A549 (cell line): ENCODE data around the gene RTEL1. TPM values are rescaled to one million over a fixed set of nuclear protein-coding genes. Genes with fewer than 3 reads are reported as not detected.
A peak's percentile ranks its signal among the peaks of the same experiment; 100 is the strongest.

Experiments
- ATAC-seq, 2 experiments: fragments of 200-7000 bp in 1 of 2; fragments of >200 bp in 1 of 2; cut with Nextera tagmentation in 1 of 2; cut with Tn5 transposase in 1 of 2; 3 replicates each; pipeline versions ENCODE4 v1.8.0 to v1.9.1; 2018 to 2020; ENCODE audit warnings: mild to moderate bottlenecking in 1 of 2, moderate library complexity in 1 of 2
- CTCF ChIA-PET: fragments of 300-600 bp; sonication (Branson Sonifier 250); formaldehyde crosslinking; extraction: SDS; loops from one replicate; lab custom pipeline; 2021; ENCODE audit warnings: antibody characterized with exemption, inconsistent platforms; lab: Yijun Ruan, JAX
- POLR2A ChIA-PET: fragments of 350-600 bp; formaldehyde crosslinking; extraction: SDS; loops from one replicate; lab custom pipeline; 2021; ENCODE audit warnings: antibody characterized with exemption, inconsistent platforms; lab: Yijun Ruan, JAX
- DNase-seq, 2 experiments: peaks; one replicate each; pipeline versions ENCODE4 v3.0.0 to v3.0.0-alpha.2; 2011 to 2016; ENCODE audit warnings: low read depth in 1 of 2, low spot score in 1 of 2
- FAIRE-seq: peaks from 2 replicates; lab custom pipeline; 2011; peaks lifted over from hg19 to GRCh38; lab: Jason Lieb, UNC
- H3K27ac ChIP-seq, 2 experiments: fragments of >200 bp; sonication (Bioruptor Twin); formaldehyde crosslinking; 3 replicates each; pipeline ENCODE4 v1.5.1; 2016 to 2017
- H3K4me1 ChIP-seq: fragments of >200 bp; sonication (Bioruptor Twin); formaldehyde crosslinking; 3 replicates; pipeline ENCODE4 v1.6.1; 2016
- H3K4me2 ChIP-seq: fragments of >200 bp; sonication (Bioruptor Twin); formaldehyde crosslinking; 3 replicates; pipeline ENCODE4 v1.6.1; 2016
- H3K4me3 ChIP-seq: fragments of >200 bp; sonication (Bioruptor Twin); formaldehyde crosslinking; 3 replicates; pipeline ENCODE4 v1.5.1; 2016
- H3K9me3 ChIP-seq: fragments of >200 bp; sonication (Bioruptor Twin); formaldehyde crosslinking; 3 replicates; pipeline ENCODE4 v1.6.1; 2016
- EHMT2 ChIP-seq: fragments of 200-600 bp; sonication (generic); IDR thresholded peaks from 2 replicates; pipeline ENCODE4 v1.6.1; 2016; ENCODE audit warnings: antibody characterized with exemption, low read depth, mild to moderate bottlenecking, moderate library complexity
- FOSL2 ChIP-seq, 2 experiments: fragments of 450-650 bp in 1 of 2; fragments of >200 bp in 1 of 2; sonication (Bioruptor Twin) in 1 of 2; formaldehyde crosslinking; IDR thresholded peaks; 2 replicates each; pipeline versions ENCODE4 v1.5.0 to v1.6.1; 2016 to 2020; ENCODE audit warnings: mild to moderate bottlenecking in 1 of 2, moderate library complexity in 1 of 2
- FOXS1 ChIP-seq: fragments of 250-450 bp; sonication (Bioruptor Pico); IDR thresholded peaks from 2 replicates; pipeline ENCODE4 v1.5.0; 2020; ENCODE audit warnings: mild to moderate bottlenecking, moderate library complexity
- HOXB13 ChIP-seq: fragments of 250-450 bp; sonication (Bioruptor Pico); IDR thresholded peaks from 2 replicates; pipeline ENCODE4 v1.5.0; 2020; ENCODE audit warnings: low read depth, mild to moderate bottlenecking, moderate library complexity
- JUN ChIP-seq, 2 experiments: fragments of >200 bp; sonication (Bioruptor Twin); formaldehyde crosslinking; IDR thresholded peaks; 2 replicates in 1 of 2; 3 replicates in 1 of 2; pipeline ENCODE4 v1.6.1; 2016 to 2017
- JUNB ChIP-seq: fragments of >200 bp; sonication (Bioruptor Twin); formaldehyde crosslinking; IDR thresholded peaks from 2 replicates; pipeline ENCODE4 v1.6.1; 2016
- KDM5A ChIP-seq: fragments of 200-600 bp; sonication (generic); IDR thresholded peaks from 2 replicates; pipeline ENCODE4 v1.6.1; 2016; ENCODE audit warnings: antibody characterized with exemption, mild to moderate bottlenecking
- MAFK ChIP-seq: fragments of 450-650 bp; IDR thresholded peaks from 2 replicates; pipeline ENCODE4 v1.6.1; 2014; ENCODE audit not compliant: partially characterized antibody
- MAZ ChIP-seq: fragments of 150-350 bp; IDR thresholded peaks from 2 replicates; pipeline ENCODE4 v1.6.1; 2014; ENCODE audit warnings: antibody characterized with exemption, low read depth, low read length, borderline replicate concordance
- NFE2L2 ChIP-seq: fragments of 150-350 bp; conservative IDR thresholded peaks from 2 replicates; pipeline ENCODE4 v1.6.1; 2014; ENCODE audit warnings: low read length
- PHF8 ChIP-seq: fragments of 200-600 bp; sonication (generic); IDR thresholded peaks from 2 replicates; pipeline ENCODE4 v1.6.1; 2016; ENCODE audit warnings: low read depth, mild to moderate bottlenecking, antibody characterized with exemption, moderate library complexity, borderline replicate concordance
- RAD21 ChIP-seq, 2 experiments: fragments of >200 bp in 1 of 2; sonication (Bioruptor Twin) in 1 of 2; formaldehyde crosslinking in 1 of 2; IDR thresholded peaks in 1 of 2; conservative IDR thresholded peaks in 1 of 2; 2 replicates in 1 of 2; 3 replicates in 1 of 2; pipeline ENCODE4 v1.6.1; 2012 to 2018; ENCODE audit warnings: inconsistent platforms in 1 of 2
- RFX5 ChIP-seq: fragments of 450-650 bp; IDR thresholded peaks from 2 replicates; pipeline ENCODE4 v1.7.1; 2014; ENCODE audit warnings: antibody characterized with exemption, mild to moderate bottlenecking, moderate library complexity
- WGBS: methylation state at CpG from one replicate; pipeline ENCODE4 v1.1.6; 2017; ENCODE audit errors: missing lambda C conversion rate; 5-methylcytosine and 5-hydroxymethylcytosine counted together
- polyA minus RNA-seq: library from RNA; depleted of rRNA, polyadenylated mRNA; stranded (reverse); fragments of >200 nt; gene quantifications from 2 replicates; pipeline ENCODE4 v1.2.3, GENCODE V29; 2011; rRNA and poly(A)+ RNA removed
- polyA plus RNA-seq, 4 experiments: library from polyadenylated mRNA; depleted of rRNA in 3 of 4; stranded (reverse); fragments of >200 nt; fragmentation: RNase III in 1 of 4; extraction: RNeasy Plus Mini Kit Qiagen cat#74134 plus additional on column Dnase treatment in 1 of 4; gene quantifications; 2 replicates in 3 of 4; 3 replicates in 1 of 4; pipeline ENCODE4 v1.2.3, GENCODE V29; 2011 to 2017
- TF ChIP-seq, protein P1 (sequence below): fragments of >200 bp; sonication (Bioruptor Twin); formaldehyde crosslinking; IDR thresholded peaks from 3 replicates; pipeline ENCODE4 v1.6.1; 2016
- TF ChIP-seq, protein P2 (sequence below): IDR thresholded peaks from 2 replicates; pipeline ENCODE4 v1.6.1; 2012
- TF ChIP-seq, protein P3 (sequence below): IDR thresholded peaks from 2 replicates; pipeline ENCODE4 v1.6.1; 2012; ENCODE audit warnings: low read depth, borderline replicate concordance
- TF ChIP-seq, protein P4 (sequence below): IDR thresholded peaks from 2 replicates; pipeline ENCODE4 v1.6.1; 2012
- TF ChIP-seq, protein P5 (sequence below): fragments of 250-450 bp; sonication (Bioruptor Pico); IDR thresholded peaks from 2 replicates; pipeline ENCODE4 v1.5.0; 2021; ENCODE audit warnings: mild to moderate bottlenecking, moderate library complexity, borderline replicate concordance

Gene RTEL1, protein sequence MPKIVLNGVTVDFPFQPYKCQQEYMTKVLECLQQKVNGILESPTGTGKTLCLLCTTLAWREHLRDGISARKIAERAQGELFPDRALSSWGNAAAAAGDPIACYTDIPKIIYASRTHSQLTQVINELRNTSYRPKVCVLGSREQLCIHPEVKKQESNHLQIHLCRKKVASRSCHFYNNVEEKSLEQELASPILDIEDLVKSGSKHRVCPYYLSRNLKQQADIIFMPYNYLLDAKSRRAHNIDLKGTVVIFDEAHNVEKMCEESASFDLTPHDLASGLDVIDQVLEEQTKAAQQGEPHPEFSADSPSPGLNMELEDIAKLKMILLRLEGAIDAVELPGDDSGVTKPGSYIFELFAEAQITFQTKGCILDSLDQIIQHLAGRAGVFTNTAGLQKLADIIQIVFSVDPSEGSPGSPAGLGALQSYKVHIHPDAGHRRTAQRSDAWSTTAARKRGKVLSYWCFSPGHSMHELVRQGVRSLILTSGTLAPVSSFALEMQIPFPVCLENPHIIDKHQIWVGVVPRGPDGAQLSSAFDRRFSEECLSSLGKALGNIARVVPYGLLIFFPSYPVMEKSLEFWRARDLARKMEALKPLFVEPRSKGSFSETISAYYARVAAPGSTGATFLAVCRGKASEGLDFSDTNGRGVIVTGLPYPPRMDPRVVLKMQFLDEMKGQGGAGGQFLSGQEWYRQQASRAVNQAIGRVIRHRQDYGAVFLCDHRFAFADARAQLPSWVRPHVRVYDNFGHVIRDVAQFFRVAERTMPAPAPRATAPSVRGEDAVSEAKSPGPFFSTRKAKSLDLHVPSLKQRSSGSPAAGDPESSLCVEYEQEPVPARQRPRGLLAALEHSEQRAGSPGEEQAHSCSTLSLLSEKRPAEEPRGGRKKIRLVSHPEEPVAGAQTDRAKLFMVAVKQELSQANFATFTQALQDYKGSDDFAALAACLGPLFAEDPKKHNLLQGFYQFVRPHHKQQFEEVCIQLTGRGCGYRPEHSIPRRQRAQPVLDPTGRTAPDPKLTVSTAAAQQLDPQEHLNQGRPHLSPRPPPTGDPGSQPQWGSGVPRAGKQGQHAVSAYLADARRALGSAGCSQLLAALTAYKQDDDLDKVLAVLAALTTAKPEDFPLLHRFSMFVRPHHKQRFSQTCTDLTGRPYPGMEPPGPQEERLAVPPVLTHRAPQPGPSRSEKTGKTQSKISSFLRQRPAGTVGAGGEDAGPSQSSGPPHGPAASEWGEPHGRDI (N-terminal part only)
- polyA plus RNA-seq (2011; rRNA removed) (12.6 and 13.5 TPM in 2 replicates), polyA plus RNA-seq (2017; fragmentation: RNase III; extraction: RNeasy Plus Mini Kit Qiagen cat#74134 plus additional on column Dnase treatment) (10.7 to 11.6 TPM (median 11.3 TPM) in 3 replicates), polyA minus RNA-seq (34.4 and 37.9 TPM in 2 replicates)
- polyA plus RNA-seq (2012; cell fraction: cytosol; rRNA removed) = 10.9 and 14.3 TPM in 2 replicates
- 87.2 and 98.4 TPM in 2 replicates for polyA plus RNA-seq (2012; cell fraction: nucleus; rRNA removed)

DNA sequence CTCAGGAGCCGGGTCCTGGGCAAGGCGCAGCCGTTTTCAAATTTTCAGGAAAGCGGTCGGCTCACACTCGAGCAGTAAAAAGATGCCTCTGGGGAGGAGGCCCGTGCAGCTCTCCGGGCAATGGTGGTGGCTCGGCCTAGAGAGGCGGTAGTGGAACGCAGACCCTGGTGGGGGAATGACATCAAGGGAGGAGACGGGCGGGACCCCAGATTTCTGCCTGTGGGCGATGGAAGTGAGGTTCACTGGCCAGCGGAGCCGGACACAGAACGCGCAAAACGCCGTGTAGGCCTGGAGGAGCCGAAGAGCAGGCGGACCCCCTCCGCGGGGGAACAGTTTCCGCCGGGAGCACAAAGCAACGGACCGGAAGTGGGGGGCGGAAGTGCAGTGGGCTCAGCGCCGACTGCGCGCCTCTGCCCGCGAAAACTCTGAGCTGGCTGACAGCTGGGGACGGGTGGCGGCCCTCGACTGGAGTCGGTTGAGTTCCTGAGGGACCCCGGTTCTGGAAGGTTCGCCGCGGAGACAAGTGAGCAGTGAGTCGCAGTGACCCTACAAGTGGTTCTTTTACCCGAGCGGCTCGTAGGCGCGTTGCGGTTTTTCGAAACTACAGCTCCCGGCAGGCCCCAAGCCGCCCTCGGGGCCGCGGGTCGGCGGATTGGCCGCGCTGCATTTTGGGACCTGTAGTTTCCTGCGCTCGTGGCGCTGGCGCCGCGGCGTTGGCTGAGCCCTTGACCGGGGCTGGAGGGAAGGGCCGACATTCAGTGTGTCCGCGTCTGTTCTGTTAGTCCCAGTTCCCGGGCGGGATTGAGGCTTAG is at the start of gene RTEL1:
RTEL1 (plus strand) TSS at position 376 of the 812 bp plus-strand sequence. CDS start 1,091 bp downstream, outside the sequence.
- ChIA-PET CTCF (interaction anchor here (1.2 to 2.0 kb wide), 2 partner anchors 31 to 120 kb away, joined by 4 to 7 read pairs; no protein-coding TSS in a partner anchor), POLR2A (interaction anchor here (0.8 to 1.2 kb wide), 5 partner anchors 17 to 89 kb away, joined by 3 to 9 read pairs (median 5); partner anchors contain the start of genes ARFRP1, GMEB2 and ZGPAT)
- H3K27ac ChIP-seq = peak within 1 kb of the TSS; percentile 83 to 93
- peak within 1 kb of the TSS; percentile 74 for H3K4me3 ChIP-seq
- DNase-seq (peak; percentile 92 to 97), ATAC-seq (peak; percentile 95 to 98), FAIRE-seq (no peak)
- 31% methylated on average over 29 of the region's 73 CpGs for WGBS
- no peaks in the 10 kb centered on the region for H3K9me3 ChIP-seq
- H3K4me1 ChIP-seq = peaks cover 10% of the 10 kb centered on the region; the same call in 2 of the 3 replicates
- H3K4me2 ChIP-seq = peak within 1 kb of the TSS; percentile 90
- peak; percentile 81; the same call in 1 of the 2 replicates for TF ChIP-seq MAZ
- TF ChIP-seq, protein P1, sequence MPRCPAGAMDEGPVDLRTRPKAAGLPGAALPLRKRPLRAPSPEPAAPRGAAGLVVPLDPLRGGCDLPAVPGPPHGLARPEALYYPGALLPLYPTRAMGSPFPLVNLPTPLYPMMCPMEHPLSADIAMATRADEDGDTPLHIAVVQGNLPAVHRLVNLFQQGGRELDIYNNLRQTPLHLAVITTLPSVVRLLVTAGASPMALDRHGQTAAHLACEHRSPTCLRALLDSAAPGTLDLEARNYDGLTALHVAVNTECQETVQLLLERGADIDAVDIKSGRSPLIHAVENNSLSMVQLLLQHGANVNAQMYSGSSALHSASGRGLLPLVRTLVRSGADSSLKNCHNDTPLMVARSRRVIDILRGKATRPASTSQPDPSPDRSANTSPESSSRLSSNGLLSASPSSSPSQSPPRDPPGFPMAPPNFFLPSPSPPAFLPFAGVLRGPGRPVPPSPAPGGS = 0 out of 3 replicates have a peak, but pooled peaks have one; percentile 50
- 0 out of 2 replicates have a peak, but pooled peaks have one; percentile 53 for TF ChIP-seq HOXB13
- TF ChIP-seq KDM5A = peak; percentile 83
- peak; percentile 61; the same call in 1 of the 2 replicates for TF ChIP-seq PHF8
- TF ChIP-seq EHMT2 = no peak
- 0 out of 5 replicates have a peak, but pooled peaks have one; percentile 3 to 9 for TF ChIP-seq RAD21 (conservative IDR thresholded peaks at IDR 0.05 in 1 of 2, IDR thresholded peaks at IDR 0.05 in 1 of 2)
- TF ChIP-seq, protein P2, sequence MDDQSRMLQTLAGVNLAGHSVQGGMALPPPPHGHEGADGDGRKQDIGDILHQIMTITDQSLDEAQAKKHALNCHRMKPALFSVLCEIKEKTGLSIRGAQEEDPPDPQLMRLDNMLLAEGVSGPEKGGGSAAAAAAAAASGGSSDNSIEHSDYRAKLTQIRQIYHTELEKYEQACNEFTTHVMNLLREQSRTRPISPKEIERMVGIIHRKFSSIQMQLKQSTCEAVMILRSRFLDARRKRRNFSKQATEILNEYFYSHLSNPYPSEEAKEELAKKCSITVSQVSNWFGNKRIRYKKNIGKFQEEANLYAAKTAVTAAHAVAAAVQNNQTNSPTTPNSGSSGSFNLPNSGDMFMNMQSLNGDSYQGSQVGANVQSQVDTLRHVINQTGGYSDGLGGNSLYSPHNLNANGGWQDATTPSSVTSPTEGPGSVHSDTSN = no peak
- peak; percentile 54; the same call in 1 of the 2 replicates for TF ChIP-seq FOXS1
- peak; percentile 64 to 92 for TF ChIP-seq JUN (IDR thresholded peaks at IDR 0.05)
- TF ChIP-seq, protein P3, sequence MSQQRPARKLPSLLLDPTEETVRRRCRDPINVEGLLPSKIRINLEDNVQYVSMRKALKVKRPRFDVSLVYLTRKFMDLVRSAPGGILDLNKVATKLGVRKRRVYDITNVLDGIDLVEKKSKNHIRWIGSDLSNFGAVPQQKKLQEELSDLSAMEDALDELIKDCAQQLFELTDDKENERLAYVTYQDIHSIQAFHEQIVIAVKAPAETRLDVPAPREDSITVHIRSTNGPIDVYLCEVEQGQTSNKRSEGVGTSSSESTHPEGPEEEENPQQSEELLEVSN = peak; percentile 49; the same call in 1 of the 2 replicates
- no peak for TF ChIP-seq MAFK
- TF ChIP-seq, protein P4, sequence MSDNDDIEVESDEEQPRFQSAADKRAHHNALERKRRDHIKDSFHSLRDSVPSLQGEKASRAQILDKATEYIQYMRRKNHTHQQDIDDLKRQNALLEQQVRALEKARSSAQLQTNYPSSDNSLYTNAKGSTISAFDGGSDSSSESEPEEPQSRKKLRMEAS = peak; percentile 78
- no peak for TF ChIP-seq JUNB
- TF ChIP-seq, protein P5, sequence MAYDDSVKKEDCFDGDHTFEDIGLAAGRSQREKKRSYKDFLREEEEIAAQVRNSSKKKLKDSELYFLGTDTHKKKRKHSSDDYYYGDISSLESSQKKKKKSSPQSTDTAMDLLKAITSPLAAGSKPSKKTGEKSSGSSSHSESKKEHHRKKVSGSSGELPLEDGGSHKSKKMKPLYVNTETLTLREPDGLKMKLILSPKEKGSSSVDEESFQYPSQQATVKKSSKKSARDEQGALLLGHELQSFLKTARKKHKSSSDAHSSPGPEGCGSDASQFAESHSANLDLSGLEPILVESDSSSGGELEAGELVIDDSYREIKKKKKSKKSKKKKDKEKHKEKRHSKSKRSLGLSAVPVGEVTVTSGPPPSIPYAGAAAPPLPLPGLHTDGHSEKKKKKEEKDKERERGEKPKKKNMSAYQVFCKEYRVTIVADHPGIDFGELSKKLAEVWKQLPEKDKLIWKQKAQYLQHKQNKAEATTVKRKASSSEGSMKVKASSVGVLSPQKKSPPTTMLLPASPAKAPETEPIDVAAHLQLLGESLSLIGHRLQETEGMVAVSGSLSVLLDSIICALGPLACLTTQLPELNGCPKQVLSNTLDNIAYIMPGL (CRISPR knock-in tag) = no peak
- no peak for TF ChIP-seq NFE2L2
- no peak for TF ChIP-seq FOSL2 (IDR thresholded peaks at IDR 0.05)
- no peak for TF ChIP-seq FOSL2 (CRISPR knock-in tag; IDR thresholded peaks at IDR 0.05)
- peak; percentile 51; the same call in 1 of the 2 replicates for TF ChIP-seq RFX5
